K562 (cell line): Measurements from ENCODE around the gene NAPA. TPM values are rescaled to one million over a fixed set of nuclear protein-coding genes. Genes with fewer than 3 reads are reported as not detected.

ENCODE experiments used
- ARID1B ChIP-seq: fragments of 450-650 bp; IDR thresholded peaks from 2 replicates; pipeline ENCODE4 v1.6.1; 2016; ENCODE audit warnings: antibody characterized with exemption, mild to moderate bottlenecking, inconsistent platforms
- BHLHE40 ChIP-seq: IDR thresholded peaks from 2 replicates; pipeline ENCODE4 v1.6.1; 2011; ENCODE audit warnings: low read length, improper control_type of control experiment
- CHD2 ChIP-seq: IDR thresholded peaks from 2 replicates; pipeline ENCODE4 v1.6.1; 2011; ENCODE audit warnings: low read depth, low read length
- DPF2 ChIP-seq: fragments of 450-650 bp; IDR thresholded peaks from 2 replicates; pipeline ENCODE4 v1.6.1; 2016
- JUNB ChIP-seq: fragments of 450-650 bp; formaldehyde crosslinking; conservative IDR thresholded peaks from 2 replicates; pipeline ENCODE4 v1.4.0; 2020; ENCODE audit warnings: mild to moderate bottlenecking
- KLF10 ChIP-seq: fragments of 250-450 bp; sonication (Bioruptor Pico); IDR thresholded peaks from 2 replicates; pipeline ENCODE4 v1.6.1; 2021; ENCODE audit warnings: matching md5 sums
- LCOR ChIP-seq: sonication (generic); formaldehyde crosslinking; IDR thresholded peaks from 2 replicates; pipeline ENCODE4 v1.8.0; 2022; ENCODE audit warnings: mild to moderate bottlenecking, missing genetic modification reagents
- NFATC3 ChIP-seq: fragments of 450-650 bp; IDR thresholded peaks from 2 replicates; pipeline ENCODE4 v1.6.1; 2017; ENCODE audit warnings: mild to moderate bottlenecking
- SP1 ChIP-seq: sonication (generic); formaldehyde crosslinking; IDR thresholded peaks from 2 replicates; pipeline ENCODE4 v1.8.1; 2022; ENCODE audit warnings: mild to moderate bottlenecking, missing genetic modification reagents
- SREBF2 ChIP-seq: sonication (generic); formaldehyde crosslinking; IDR thresholded peaks from 2 replicates; pipeline ENCODE4 v1.4.0; 2020; ENCODE audit warnings: mild to moderate bottlenecking, missing genetic modification reagents
- SUPT5H ChIP-seq: fragments of 450-650 bp; IDR thresholded peaks from 2 replicates; pipeline ENCODE4 v1.6.1; 2016
- ZBTB7A ChIP-seq: IDR thresholded peaks from 2 replicates; pipeline ENCODE4 v1.6.1; 2011; ENCODE audit warnings: low read depth, mild to moderate bottlenecking, low read length, moderate library complexity, borderline replicate concordance; ENCODE audit not compliant: control insufficient read depth
- ZNF23 ChIP-seq: fragments of 250-450 bp; sonication (Bioruptor Pico); IDR thresholded peaks from 2 replicates; pipeline ENCODE4 v1.4.0; 2020; ENCODE audit warnings: mild to moderate bottlenecking
- ZNF232 ChIP-seq: sonication (generic); formaldehyde crosslinking; IDR thresholded peaks from 2 replicates; pipeline ENCODE4 v1.8.0; 2022; ENCODE audit warnings: mild to moderate bottlenecking, missing genetic modification reagents
- polyA plus RNA-seq, 8 experiments: library from polyadenylated mRNA; depleted of rRNA in 4 of 8; stranded (reverse) in 5 of 8; unstranded in 3 of 8; fragments of >200 nt; fragmentation: Nextera tagmentation in 2 of 8; fragmentation: Illumina TruSeq in 1 of 8; extraction: Ambion mirVana in 2 of 8; extraction: Trizol in 1 of 8; gene quantifications; 2 replicates each; pipeline versions ENCODE4 v1.2.1 to v1.2.3, GENCODE V29; 2011 to 2014; ENCODE audit warnings: inconsistent platforms in 1 of 8, missing spikeins in 1 of 8
- total RNA-seq, 7 experiments: library from RNA; depleted of rRNA in 6 of 7; stranded (reverse); fragments of >200 nt in 6 of 7; fragmentation: Illumina TruSeq in 2 of 7; extraction: Trizol in 2 of 7; gene quantifications; 2 replicates each; pipeline versions ENCODE4 v1.2.1 to v1.2.3, GENCODE V29; 2011 to 2021; ENCODE audit warnings: low replicate concordance in 1 of 7
- TF ChIP-seq, protein P1 (sequence below): sonication (generic); formaldehyde crosslinking; IDR thresholded peaks from 2 replicates; pipeline ENCODE4 v1.8.1; 2023; ENCODE audit warnings: mild to moderate bottlenecking, missing genetic modification reagents
- TF ChIP-seq, protein P2 (sequence below): fragments of 250-450 bp; sonication (Bioruptor Pico); IDR thresholded peaks from 2 replicates; pipeline ENCODE4 v1.4.0; 2020; ENCODE audit warnings: mild to moderate bottlenecking, moderate library complexity
- TF ChIP-seq, protein P3 (sequence below): fragments of 450-650 bp; IDR thresholded peaks from one replicate; pipeline ENCODE4 v1.6.1; 2018; ENCODE audit warnings: mild to moderate bottlenecking, moderate library complexity; ENCODE audit not compliant: partially characterized antibody
- TF ChIP-seq, protein P4 (sequence below), 2 experiments: fragments of 450-650 bp in 1 of 2; sonication (generic) in 1 of 2; formaldehyde crosslinking; conservative IDR thresholded peaks; 2 replicates each; pipeline versions ENCODE4 v1.4.0 to v1.8.1; 2020 to 2022; ENCODE audit warnings: mild to moderate bottlenecking in 1 of 2, missing genetic modification reagents in 1 of 2
- TF ChIP-seq, protein P5 (sequence below): IDR thresholded peaks from 3 replicates; pipeline ENCODE4 v1.6.1; 2011; ENCODE audit warnings: borderline replicate concordance, mild to moderate bottlenecking; ENCODE audit not compliant: insufficient read length, insufficient read depth

The NAPA gene
- total and polyA plus RNA-seq, 9 of the 15 experiments (the other 6 are each of a cell fraction or from before 2014, with no cell fraction given) = 5.4 to 98.6 (median 77.5) TPM

DNA sequence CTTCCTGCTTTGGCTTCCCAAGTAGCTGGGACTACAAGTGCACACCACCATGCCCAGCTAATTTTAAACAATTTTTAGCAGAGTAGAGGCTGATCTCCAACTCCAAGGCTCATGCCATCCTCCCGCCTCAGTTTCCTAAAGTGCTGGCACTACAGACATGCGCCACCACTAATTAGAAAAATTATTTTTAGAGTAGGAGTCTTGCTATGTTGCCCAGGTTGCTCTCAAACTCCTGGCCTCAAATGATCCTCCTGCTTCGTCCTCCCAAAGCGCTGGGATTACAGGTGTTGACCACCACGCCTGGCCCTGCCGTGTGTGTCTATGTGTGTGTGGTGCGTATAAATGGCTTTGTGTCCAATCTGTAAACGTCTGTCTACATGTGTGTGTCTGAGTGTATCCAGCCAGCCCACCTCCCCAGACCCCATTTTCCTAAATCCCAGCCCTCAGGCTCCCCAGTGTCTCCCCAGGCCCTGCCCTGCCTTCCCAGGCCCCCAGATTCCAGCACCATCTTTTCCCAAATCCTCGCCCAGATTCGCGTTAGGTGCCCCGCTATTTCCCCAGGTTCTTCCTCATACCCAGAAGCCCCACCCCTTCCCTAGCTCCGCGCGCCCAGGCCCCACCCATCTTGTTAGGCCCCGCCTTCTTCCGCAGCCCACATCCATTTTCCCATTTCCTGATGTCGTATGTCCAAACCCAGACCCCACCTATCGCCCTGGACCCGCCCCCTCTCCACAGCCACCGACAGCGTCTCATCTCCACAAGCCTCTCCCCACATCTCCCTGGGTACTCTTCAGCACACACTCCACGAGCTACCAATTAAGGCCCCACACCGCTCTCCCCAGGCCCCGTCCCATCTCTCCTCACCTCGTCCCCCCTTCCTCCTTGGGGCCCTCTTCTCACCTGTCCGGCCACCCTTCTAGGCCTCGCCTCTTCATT is 68.1 kb downstream of the NAPA start (continued):
- TF ChIP-seq, protein P1, sequence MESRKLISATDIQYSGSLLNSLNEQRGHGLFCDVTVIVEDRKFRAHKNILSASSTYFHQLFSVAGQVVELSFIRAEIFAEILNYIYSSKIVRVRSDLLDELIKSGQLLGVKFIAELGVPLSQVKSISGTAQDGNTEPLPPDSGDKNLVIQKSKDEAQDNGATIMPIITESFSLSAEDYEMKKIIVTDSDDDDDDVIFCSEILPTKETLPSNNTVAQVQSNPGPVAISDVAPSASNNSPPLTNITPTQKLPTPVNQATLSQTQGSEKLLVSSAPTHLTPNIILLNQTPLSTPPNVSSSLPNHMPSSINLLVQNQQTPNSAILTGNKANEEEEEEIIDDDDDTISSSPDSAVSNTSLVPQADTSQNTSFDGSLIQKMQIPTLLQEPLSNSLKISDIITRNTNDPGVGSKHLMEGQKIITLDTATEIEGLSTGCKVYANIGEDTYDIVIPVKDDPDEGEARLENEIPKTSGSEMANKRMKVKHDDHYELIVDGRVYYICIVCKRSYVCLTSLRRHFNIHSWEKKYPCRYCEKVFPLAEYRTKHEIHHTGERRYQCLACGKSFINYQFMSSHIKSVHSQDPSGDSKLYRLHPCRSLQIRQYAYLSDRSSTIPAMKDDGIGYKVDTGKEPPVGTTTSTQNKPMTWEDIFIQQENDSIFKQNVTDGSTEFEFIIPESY (CRISPR knock-in tag) = no peak
- TF ChIP-seq ZBTB7A (no peak), CHD2 (no peak), SUPT5H (peak; percentile 66; the same call in 1 of the 2 replicates), JUNB (no peak), BHLHE40 (no peak), DPF2 (peak; percentile 81), ZNF232 (no peak), SP1 (CRISPR knock-in tag) (no peak), NFATC3 (no peak), KLF10 (CRISPR knock-in tag) (no peak), SREBF2 (no peak), ZNF23 (no peak), ARID1B (peak; percentile 65), LCOR (CRISPR knock-in tag) (no peak)
- TF ChIP-seq, protein P2, sequence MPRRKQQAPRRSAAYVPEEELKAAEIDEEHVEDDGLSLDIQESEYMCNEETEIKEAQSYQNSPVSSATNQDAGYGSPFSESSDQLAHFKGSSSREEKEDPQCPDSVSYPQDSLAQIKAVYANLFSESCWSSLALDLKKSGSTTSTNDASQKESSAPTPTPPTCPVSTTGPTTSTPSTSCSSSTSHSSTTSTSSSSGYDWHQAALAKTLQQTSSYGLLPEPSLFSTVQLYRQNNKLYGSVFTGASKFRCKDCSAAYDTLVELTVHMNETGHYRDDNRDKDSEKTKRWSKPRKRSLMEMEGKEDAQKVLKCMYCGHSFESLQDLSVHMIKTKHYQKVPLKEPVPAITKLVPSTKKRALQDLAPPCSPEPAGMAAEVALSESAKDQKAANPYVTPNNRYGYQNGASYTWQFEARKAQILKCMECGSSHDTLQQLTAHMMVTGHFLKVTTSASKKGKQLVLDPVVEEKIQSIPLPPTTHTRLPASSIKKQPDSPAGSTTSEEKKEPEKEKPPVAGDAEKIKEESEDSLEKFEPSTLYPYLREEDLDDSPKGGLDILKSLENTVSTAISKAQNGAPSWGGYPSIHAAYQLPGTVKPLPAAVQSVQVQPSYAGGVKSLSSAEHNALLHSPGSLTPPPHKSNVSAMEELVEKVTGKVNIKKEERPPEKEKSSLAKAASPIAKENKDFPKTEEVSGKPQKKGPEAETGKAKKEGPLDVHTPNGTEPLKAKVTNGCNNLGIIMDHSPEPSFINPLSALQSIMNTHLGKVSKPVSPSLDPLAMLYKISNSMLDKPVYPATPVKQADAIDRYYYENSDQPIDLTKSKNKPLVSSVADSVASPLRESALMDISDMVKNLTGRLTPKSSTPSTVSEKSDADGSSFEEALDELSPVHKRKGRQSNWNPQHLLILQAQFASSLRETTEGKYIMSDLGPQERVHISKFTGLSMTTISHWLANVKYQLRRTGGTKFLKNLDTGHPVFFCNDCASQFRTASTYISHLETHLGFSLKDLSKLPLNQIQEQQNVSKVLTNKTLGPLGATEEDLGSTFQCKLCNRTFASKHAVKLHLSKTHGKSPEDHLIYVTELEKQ (CRISPR knock-in tag) = no peak
- TF ChIP-seq, protein P3, sequence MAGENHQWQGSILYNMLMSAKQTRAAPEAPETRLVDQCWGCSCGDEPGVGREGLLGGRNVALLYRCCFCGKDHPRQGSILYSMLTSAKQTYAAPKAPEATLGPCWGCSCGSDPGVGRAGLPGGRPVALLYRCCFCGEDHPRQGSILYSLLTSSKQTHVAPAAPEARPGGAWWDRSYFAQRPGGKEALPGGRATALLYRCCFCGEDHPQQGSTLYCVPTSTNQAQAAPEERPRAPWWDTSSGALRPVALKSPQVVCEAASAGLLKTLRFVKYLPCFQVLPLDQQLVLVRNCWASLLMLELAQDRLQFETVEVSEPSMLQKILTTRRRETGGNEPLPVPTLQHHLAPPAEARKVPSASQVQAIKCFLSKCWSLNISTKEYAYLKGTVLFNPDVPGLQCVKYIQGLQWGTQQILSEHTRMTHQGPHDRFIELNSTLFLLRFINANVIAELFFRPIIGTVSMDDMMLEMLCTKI = no peak
- TF ChIP-seq, protein P4, sequence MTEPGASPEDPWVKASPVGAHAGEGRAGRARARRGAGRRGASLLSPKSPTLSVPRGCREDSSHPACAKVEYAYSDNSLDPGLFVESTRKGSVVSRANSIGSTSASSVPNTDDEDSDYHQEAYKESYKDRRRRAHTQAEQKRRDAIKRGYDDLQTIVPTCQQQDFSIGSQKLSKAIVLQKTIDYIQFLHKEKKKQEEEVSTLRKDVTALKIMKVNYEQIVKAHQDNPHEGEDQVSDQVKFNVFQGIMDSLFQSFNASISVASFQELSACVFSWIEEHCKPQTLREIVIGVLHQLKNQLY (CRISPR knock-in tag; conservative IDR thresholded peaks at IDR 0.05) = no peak
- TF ChIP-seq, protein P5, sequence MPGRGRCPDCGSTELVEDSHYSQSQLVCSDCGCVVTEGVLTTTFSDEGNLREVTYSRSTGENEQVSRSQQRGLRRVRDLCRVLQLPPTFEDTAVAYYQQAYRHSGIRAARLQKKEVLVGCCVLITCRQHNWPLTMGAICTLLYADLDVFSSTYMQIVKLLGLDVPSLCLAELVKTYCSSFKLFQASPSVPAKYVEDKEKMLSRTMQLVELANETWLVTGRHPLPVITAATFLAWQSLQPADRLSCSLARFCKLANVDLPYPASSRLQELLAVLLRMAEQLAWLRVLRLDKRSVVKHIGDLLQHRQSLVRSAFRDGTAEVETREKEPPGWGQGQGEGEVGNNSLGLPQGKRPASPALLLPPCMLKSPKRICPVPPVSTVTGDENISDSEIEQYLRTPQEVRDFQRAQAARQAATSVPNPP = no peak
